AG04450 (cell line): ENCODE measurements around the gene SPSB3. TPM values are rescaled to one million over a fixed set of nuclear protein-coding genes. Genes with fewer than 3 reads are reported as not detected.
"Not testable (repeated sequence)": the region's sequence is repeated elsewhere in the genome, so short reads cannot be mapped to it uniquely, and the experiment has no call there.

Experiments
- CTCF ChIA-PET: fragments of 300-600, 350-600 bp; formaldehyde crosslinking; extraction: SDS; loops from one replicate; lab custom pipeline; 2022; ENCODE audit warnings: antibody characterized with exemption, inconsistent platforms; lab: Charles Lee
- POLR2A ChIA-PET: fragments of 350-600 bp; formaldehyde crosslinking; extraction: SDS; loops from one replicate; lab custom pipeline; 2021; ENCODE audit warnings: antibody characterized with exemption, inconsistent platforms; lab: Yijun Ruan, JAX
- DNase-seq: peaks from one replicate; pipeline ENCODE4 v3.0.0-alpha.2; 2011; ENCODE audit warnings: low read depth, low spot score
- H3K27ac ChIP-seq: one replicate; pipeline ENCODE4 v1.5.1; 2012; ENCODE audit warnings: low read depth, low read length, control low read depth
- H3K27me3 ChIP-seq: one replicate; pipeline ENCODE4 v1.6.0; 2012; ENCODE audit warnings: low read length; ENCODE audit not compliant: control insufficient read depth, insufficient read depth
- H3K4me3 ChIP-seq: 2 replicates; pipeline ENCODE4 v1.5.1; 2011; ENCODE audit warnings: mild to moderate bottlenecking, low read depth, low read length, control low read depth
- H3K9me3 ChIP-seq: 2 replicates; pipeline ENCODE4 v1.5.1; 2012; ENCODE audit warnings: low read length; ENCODE audit not compliant: control insufficient read depth, insufficient read depth
- polyA plus RNA-seq: library from polyadenylated mRNA; depleted of rRNA; stranded (reverse); fragments of >200 nt; gene quantifications from 2 replicates; pipeline ENCODE4 v1.2.3, GENCODE V29; 2011
- TF ChIP-seq, protein P1 (sequence below): IDR thresholded peaks from 2 replicates; pipeline ENCODE4 v1.5.1; 2011; ENCODE audit warnings: low read depth, low read length, control low read depth, inconsistent platforms

Gene SPSB3
- polyA plus RNA-seq, 1 experiment: 11.0 TPM

DNA sequence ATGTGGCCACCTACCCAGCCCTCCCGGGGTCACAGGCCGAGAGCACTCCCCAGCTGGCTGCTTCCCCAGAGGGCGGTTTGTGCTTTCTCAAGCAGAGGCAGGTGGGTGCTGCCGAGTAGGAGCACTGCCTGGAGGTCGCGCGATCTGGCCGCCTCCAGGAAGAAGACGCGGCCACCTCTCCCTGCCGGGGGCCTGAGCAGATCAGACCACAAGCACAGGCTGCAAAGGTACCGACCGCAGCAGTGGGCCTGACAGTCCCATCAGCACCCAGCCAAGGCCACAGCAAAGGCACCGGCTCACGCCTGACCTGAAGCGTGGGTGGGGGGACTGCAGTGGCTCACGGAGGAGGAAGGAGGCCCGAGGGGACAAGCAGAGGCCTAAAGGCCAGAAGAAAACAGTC lies 26.3 kb upstream of the SPSB3 start:
- ChIA-PET CTCF (no interaction called here), POLR2A (no interaction called here)
- Histone ChIP-seq H3K4me3 (no peak overlapping the region), H3K9me3 (no peaks in the 10 kb centered on the region; the same call in 1 of the 2 replicates), H3K27ac (no peak overlapping the region), H3K27me3 (no peaks in the 10 kb centered on the region)
- no peak for DNase-seq
- TF ChIP-seq, protein P1, sequence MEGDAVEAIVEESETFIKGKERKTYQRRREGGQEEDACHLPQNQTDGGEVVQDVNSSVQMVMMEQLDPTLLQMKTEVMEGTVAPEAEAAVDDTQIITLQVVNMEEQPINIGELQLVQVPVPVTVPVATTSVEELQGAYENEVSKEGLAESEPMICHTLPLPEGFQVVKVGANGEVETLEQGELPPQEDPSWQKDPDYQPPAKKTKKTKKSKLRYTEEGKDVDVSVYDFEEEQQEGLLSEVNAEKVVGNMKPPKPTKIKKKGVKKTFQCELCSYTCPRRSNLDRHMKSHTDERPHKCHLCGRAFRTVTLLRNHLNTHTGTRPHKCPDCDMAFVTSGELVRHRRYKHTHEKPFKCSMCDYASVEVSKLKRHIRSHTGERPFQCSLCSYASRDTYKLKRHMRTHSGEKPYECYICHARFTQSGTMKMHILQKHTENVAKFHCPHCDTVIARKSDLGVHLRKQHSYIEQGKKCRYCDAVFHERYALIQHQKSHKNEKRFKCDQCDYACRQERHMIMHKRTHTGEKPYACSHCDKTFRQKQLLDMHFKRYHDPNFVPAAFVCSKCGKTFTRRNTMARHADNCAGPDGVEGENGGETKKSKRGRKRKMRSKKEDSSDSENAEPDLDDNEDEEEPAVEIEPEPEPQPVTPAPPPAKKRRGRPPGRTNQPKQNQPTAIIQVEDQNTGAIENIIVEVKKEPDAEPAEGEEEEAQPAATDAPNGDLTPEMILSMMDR: no peak

DNA sequence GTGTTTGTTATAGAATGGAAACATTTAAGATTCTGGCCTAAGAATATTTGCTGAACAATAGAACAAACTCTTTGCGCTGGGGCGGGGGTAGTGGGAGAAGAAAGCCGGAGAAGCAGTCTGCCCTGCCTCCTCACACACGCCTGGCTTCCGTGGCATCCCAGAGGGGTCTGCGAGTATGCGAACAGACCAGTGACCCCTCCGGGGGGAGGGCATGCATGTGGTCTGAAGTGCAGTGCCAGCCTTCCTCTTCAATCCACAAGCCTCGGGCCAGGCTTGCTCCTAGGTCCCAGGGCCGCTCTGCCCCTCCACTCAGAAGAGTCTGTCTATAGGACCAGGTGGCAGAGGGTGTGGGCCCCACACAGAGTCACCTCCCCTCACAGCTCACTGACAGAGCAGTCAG lies 25.3 kb upstream of the SPSB3 start:
- POLR2A ChIA-PET: no interaction called here
- no peak for DNase-seq
- H3K9me3 ChIP-seq: no peaks in the 10 kb centered on the region; the same call in 1 of the 2 replicates
- H3K27ac ChIP-seq: no peak overlapping the region
- TF ChIP-seq, protein P1: no peak
- no peaks in the 10 kb centered on the region for H3K27me3 ChIP-seq
- H3K4me3 ChIP-seq: no peak overlapping the region
- CTCF ChIA-PET: no interaction called here

GRCh38 chr16:1800701-1801100 lies 18.3 kb upstream of the SPSB3 start:
- Histone ChIP-seq H3K27me3 (no peaks in the 10 kb centered on the region), H3K4me3 (no peak overlapping the region), H3K27ac (no peak overlapping the region), H3K9me3 (peaks cover 8% of the 10 kb centered on the region)
- TF ChIP-seq, protein P1: no peak
- ChIA-PET CTCF (no interaction called here), POLR2A (no interaction called here)
- no peak for DNase-seq

DNA sequence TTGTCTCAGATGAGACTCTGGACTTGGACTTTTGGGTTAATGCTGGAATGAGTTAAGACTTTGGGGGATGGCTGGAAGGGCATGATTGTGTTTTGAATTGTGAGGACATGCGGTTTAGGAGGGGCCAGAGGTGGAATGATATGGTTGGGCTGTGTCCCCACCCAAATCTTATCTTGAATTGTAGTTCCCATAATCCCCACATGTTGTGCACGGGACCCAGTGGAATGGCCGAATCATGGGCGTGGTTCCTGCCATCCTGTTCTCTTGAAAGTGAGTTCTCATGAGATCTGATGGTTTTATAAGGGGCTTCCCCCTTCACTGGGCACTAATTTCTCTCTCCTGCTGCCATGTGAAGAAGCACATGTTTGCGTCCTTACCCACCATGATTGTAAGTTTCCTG lies 16.9 kb upstream of the SPSB3 start:
- POLR2A ChIA-PET, CTCF ChIA-PET, DNase-seq, H3K27ac ChIP-seq, H3K9me3 ChIP-seq, H3K4me3 ChIP-seq, H3K27me3 ChIP-seq: not testable (repeated sequence)

DNA sequence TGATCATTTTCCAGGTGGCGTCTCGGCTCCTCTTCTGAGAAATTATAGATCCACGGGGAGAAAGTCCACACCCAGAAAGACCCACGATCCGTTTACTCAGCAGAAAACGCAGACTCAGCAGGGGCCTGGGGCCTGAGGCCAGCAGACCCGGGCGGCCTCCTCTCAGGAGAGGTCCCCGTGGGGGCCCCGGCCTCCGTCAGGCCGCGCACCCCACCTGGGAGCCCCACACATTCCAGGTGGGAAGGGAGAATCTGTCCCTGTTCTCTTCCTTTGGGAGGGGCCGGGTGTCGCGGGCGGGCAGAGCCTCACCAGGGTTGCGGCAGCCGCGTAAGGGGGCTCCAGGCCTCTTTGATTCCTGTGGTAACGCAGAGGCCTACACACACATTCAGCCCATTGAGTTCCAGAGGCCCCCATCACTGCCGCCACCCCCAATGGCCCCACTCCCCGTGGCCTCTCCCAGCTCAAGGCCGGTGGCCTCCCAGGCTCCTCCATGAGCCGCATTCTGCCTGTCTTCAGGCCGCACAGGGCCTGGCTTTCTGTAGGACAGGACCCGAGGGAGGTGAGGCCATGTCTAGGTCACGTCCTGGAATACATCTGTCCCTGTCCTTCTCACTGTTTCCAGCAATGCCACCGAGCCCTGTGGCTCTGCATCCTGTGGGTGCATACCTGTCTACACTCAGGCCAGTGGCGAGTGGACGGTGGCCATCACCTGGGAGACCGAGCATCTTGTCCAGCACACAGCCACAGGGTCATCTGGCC lies 12.7 kb upstream of the SPSB3 start:
- Histone ChIP-seq H3K27me3 (no peaks in the 10 kb centered on the region), H3K4me3 (no peak overlapping the region), H3K9me3 (peaks cover 8% of the 10 kb centered on the region), H3K27ac (no peak overlapping the region)
- no peak for DNase-seq
- ChIA-PET POLR2A (no interaction called here), CTCF (no interaction called here)
- TF ChIP-seq, protein P1: no peak
